Natural killer cell treated with Interleukin-12 subunit alpha and Interleukin-12 subunit beta and Interleukin-15 and Interleukin-18, amount 100 ng/mL, for 72 hours (primary cell): ENCODE results near the gene LRRC56. TPM values are rescaled to one million over a fixed set of nuclear protein-coding genes. Genes with fewer than 3 reads are reported as not detected.

Source experiments
- ATAC-seq, 2 donors: fragments of 150-1000 bp; cut with Tn5 transposase in 1 of 2; sonication (Bioruptor Pico), chemical (Tn5 transposase) in 1 of 2; 2 replicates each; pipeline ENCODE4 v1.10.0; 2021
- DNase-seq: peaks from one replicate; pipeline ENCODE4 v3.0.0; 2022; ENCODE audit warnings: low spot score
- H3K27ac Mint-ChIP-seq, 2 donors: 1 replicate in 1 of 2; 2 replicates in 1 of 2; pipeline ENCODE4 v1.8.0; 2022; ENCODE audit warnings: mixed read lengths in 2 of 2, mild to moderate bottlenecking in 1 of 2, moderate library complexity in 1 of 2
- H3K27me3 Mint-ChIP-seq, 2 donors: 1 replicate in 1 of 2; 2 replicates in 1 of 2; pipeline ENCODE4 v1.8.0; 2022; ENCODE audit warnings: mixed read lengths in 2 of 2
- H3K36me3 Mint-ChIP-seq: one replicate; pipeline ENCODE4 v1.8.0; 2022; ENCODE audit warnings: mixed read lengths
- H3K4me1 Mint-ChIP-seq, 2 donors: 1 replicate in 1 of 2; 2 replicates in 1 of 2; pipeline ENCODE4 v1.8.0; 2022; ENCODE audit warnings: low read depth in 2 of 2, mixed read lengths in 2 of 2, mild to moderate bottlenecking in 1 of 2
- H3K4me3 Mint-ChIP-seq: one replicate; pipeline ENCODE4 v1.8.0; 2022; ENCODE audit warnings: mixed read lengths
- H3K9me3 Mint-ChIP-seq: 2 replicates; pipeline ENCODE4 v1.8.0; 2022; ENCODE audit warnings: mixed read lengths
- total RNA-seq, 2 donors: library from RNA; stranded (reverse); gene quantifications; one replicate each; pipeline ENCODE4 v1.2.3, GENCODE V29; 2022

The LRRC56 gene
- total RNA-seq, 2 donors from 2014 or later = 0.98 to 1.8 TPM

- Mint-ChIP-seq H3K36me3 (peaks cover 4% of the 10 kb centered on the region), H3K4me1 (peaks cover 0 to 19% of the 10 kb centered on the region in 2 donors), H3K4me3 (no peak overlapping the region), H3K27ac (no peak overlapping the region), H3K27me3 (no peaks in the 10 kb centered on the region), H3K9me3 (no peaks in the 10 kb centered on the region)
- no peak for DNase-seq
- no peak for ATAC-seq
Observed at GRCh38 chr11:598005-598680, 60.8 kb downstream of the LRRC56 start.

GRCh38 chr11:601573-602245, 64.4 kb downstream of the LRRC56 start:
- peaks cover 0 to 6% of the 10 kb centered on the region in 2 donors for H3K4me1 Mint-ChIP-seq
- H3K4me3 Mint-ChIP-seq = no peak overlapping the region
- no peak overlapping the region for H3K27ac Mint-ChIP-seq
- DNase-seq = no peak
- ATAC-seq = no peak
- H3K9me3 Mint-ChIP-seq = no peaks in the 10 kb centered on the region
- H3K36me3 Mint-ChIP-seq = no peaks in the 10 kb centered on the region
- no peaks in the 10 kb centered on the region for H3K27me3 Mint-ChIP-seq

DNA sequence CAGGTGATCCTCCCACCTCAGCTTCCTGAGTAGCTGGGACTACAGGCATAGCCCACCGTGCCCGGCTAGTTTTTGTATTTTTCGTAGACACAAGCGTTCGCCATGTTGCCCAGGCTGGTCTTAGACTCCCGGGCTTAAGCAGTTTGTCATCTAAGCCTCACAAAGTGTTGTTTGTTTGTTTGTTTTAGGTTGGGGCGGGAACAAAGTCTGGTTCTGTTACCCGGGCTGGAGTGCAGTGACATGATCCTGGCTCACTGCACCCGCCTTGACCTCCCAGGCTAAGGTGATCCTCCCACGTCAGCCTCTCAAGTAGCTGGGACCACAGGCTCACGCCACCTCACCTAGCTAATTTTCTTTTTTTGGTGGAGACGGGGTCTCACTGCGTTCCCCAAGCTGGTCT, 65.8 kb downstream of the LRRC56 start:
- Mint-ChIP-seq H3K27ac (no peak overlapping the region), H3K4me1 (no peaks in the 10 kb centered on the region), H3K36me3 (no peaks in the 10 kb centered on the region), H3K9me3 (no peaks in the 10 kb centered on the region), H3K4me3 (no peak overlapping the region), H3K27me3 (no peaks in the 10 kb centered on the region)
- no peak for ATAC-seq
- no peak for DNase-seq

Other genes starting within 250 kb of the LRRC56 start
- 10 to 100 TPM; 17.0 to 24.9 TPM for gene PGGHG, start 248.4 kb upstream of the LRRC56 start, total RNA-seq
- gene IFITM5, start 238.0 kb upstream of the LRRC56 start, total RNA-seq = not detected
- 100 to 1,000 TPM in 1 of 2 donors, 10 to 100 TPM in 1; 87.9 to 171 TPM for gene IFITM2, start 229.7 kb upstream of the LRRC56 start, total RNA-seq
- gene IFITM1, start 223.5 kb upstream of the LRRC56 start, total RNA-seq = 10 to 100 TPM; 58.1 to 71.0 TPM
- 10 to 100 TPM; 28.2 to 29.8 TPM for gene IFITM3, start 216.7 kb upstream of the LRRC56 start, total RNA-seq
- gene B4GALNT4, start 168.0 kb upstream of the LRRC56 start, total RNA-seq = under 1 TPM in 1 of 2 donors, not detected in 1; 0.50 TPM
- not detected for gene PKP3, start 143.3 kb upstream of the LRRC56 start, total RNA-seq
- 10 to 100 TPM; 39.0 to 44.9 TPM for gene SIGIRR, start 122.5 kb upstream of the LRRC56 start, total RNA-seq
- 1 to 10 TPM; 2.4 to 6.7 TPM for gene ANO9, start 95.5 kb upstream of the LRRC56 start, total RNA-seq
- 10 to 100 TPM; 20.6 to 56.9 TPM for gene PTDSS2, start 87.2 kb upstream of the LRRC56 start, total RNA-seq
- 100 to 1,000 TPM in 1 of 2 donors, 10 to 100 TPM in 1; 89.2 to 113 TPM for gene RNH1, start 30.3 kb upstream of the LRRC56 start, total RNA-seq
- 10 to 100 TPM; 33.6 to 83.5 TPM for gene HRAS, start 2.0 kb upstream of the LRRC56 start, total RNA-seq
- 1 to 10 TPM; 1.1 to 2.1 TPM for gene LMNTD2, start 23.2 kb downstream of the LRRC56 start, total RNA-seq
- gene RASSF7, start 23.4 kb downstream of the LRRC56 start, total RNA-seq = 10 to 100 TPM; 13.3 to 22.9 TPM
- gene PHRF1, start 38.9 kb downstream of the LRRC56 start, total RNA-seq = 10 to 100 TPM; 49.2 to 85.7 TPM
- gene IRF7, start 78.4 kb downstream of the LRRC56 start, total RNA-seq = 10 to 100 TPM; 33.7 to 34.9 TPM
- gene CDHR5, start 87.4 kb downstream of the LRRC56 start, total RNA-seq = not detected
- gene SCT, start 89.7 kb downstream of the LRRC56 start, total RNA-seq = not detected
- 1 to 10 TPM in 1 of 2 donors, under 1 TPM in 1; 0.48 to 1.3 TPM for gene DRD4, start 99.7 kb downstream of the LRRC56 start, total RNA-seq
- 10 to 100 TPM; 23.2 to 83.6 TPM for gene DEAF1, start 157.7 kb downstream of the LRRC56 start, total RNA-seq
- 10 to 100 TPM; 15.3 to 20.3 TPM for gene TMEM80, start 158.3 kb downstream of the LRRC56 start, total RNA-seq
- gene EPS8L2, start 168.7 kb downstream of the LRRC56 start, total RNA-seq = 10 to 100 TPM in 1 of 2 donors, 1 to 10 TPM in 1; 2.9 to 13.0 TPM
- gene TALDO1, start 209.9 kb downstream of the LRRC56 start, total RNA-seq = 100 to 1,000 TPM; 201 to 242 TPM
- 10 to 100 TPM; 42.2 to 99.7 TPM for gene GATD1, start 240.0 kb downstream of the LRRC56 start, total RNA-seq